NCI-H510A (cell line): Measurements from ENCODE around the gene MOGAT3.

ENCODE experiments used
- DNase-seq: peaks from one replicate; lab custom pipeline; 2025; lab: John Stamatoyannopoulos, UW

MOGAT3 gene

GRCh38 chr7:101233907-101234547, 33.2 kb upstream of the MOGAT3 start:
- DNase-seq: no peak

GRCh38 chr7:101232141-101232850, 31.5 kb upstream of the MOGAT3 start:
- peak; percentile 70 for DNase-seq

- no peak for DNase-seq
These were observed 30.8 kb upstream of the MOGAT3 start for GRCh38 chr7:101231644-101232043.

- no peak for DNase-seq
These were observed 25.9 kb upstream of the MOGAT3 start for GRCh38 chr7:101226721-101227120.

GRCh38 chr7:101225650-101226049, 24.8 kb upstream of the MOGAT3 start:
- no peak for DNase-seq

- no peak for DNase-seq
These were observed 22.7 kb upstream of the MOGAT3 start for GRCh38 chr7:101223528-101223927.

- DNase-seq: no peak
These were observed 21.5 kb upstream of the MOGAT3 start for GRCh38 chr7:101222275-101222830.

GRCh38 chr7:101220295-101220694, 19.5 kb upstream of the MOGAT3 start:
- no peak for DNase-seq

- DNase-seq: no peak
These were observed 17.6 kb upstream of the MOGAT3 start for GRCh38 chr7:101218236-101219125.

- peak; percentile 80 for DNase-seq
These were observed 16.8 kb upstream of the MOGAT3 start, which contains the start of the genes PLOD3 and ZNHIT1 for GRCh38 chr7:101217388-101218235. TSS of gene PLOD3 (minus strand) at chr7:101217581. CDS start at chr7:101217274, 307 bp downstream. TSS of gene ZNHIT1 (plus strand) at chr7:101218165. CDS start at chr7:101218196, 31 bp downstream.

- no peak for DNase-seq
These were observed 16.1 kb upstream of the MOGAT3 start for GRCh38 chr7:101216860-101217387.

- DNase-seq: no peak
These were observed 15.4 kb upstream of the MOGAT3 start for GRCh38 chr7:101216001-101216859.

GRCh38 chr7:101212014-101212413, 11.2 kb upstream of the MOGAT3 start:
- DNase-seq: no peak

GRCh38 chr7:101211501-101211900, 10.7 kb upstream of the MOGAT3 start:
- DNase-seq: no peak

GRCh38 chr7:101210143-101210542, 9.3 kb upstream of the MOGAT3 start:
- DNase-seq: no peak

GRCh38 chr7:101208794-101209193, 8.0 kb upstream of the MOGAT3 start:
- DNase-seq: no peak

- DNase-seq: no peak
These were observed 6.6 kb upstream of the MOGAT3 start for GRCh38 chr7:101207459-101207858.

GRCh38 chr7:101206665-101207042, 5.8 kb upstream of the MOGAT3 start:
- no peak for DNase-seq

- DNase-seq: no peak
These were observed 5.2 kb upstream of the MOGAT3 start for GRCh38 chr7:101205901-101206664.
